HG02759 (cell line): ENCODE results near the gene CFAP107.
"Not testable (repeated sequence)": the region's sequence is repeated elsewhere in the genome, so short reads cannot be mapped to it uniquely, and the experiment has no call there.

Experiments
- ATAC-seq: cut with Tn5 transposase; IDR thresholded peaks from one replicate; pipeline ENCODE4 v1.9.1; 2021; ENCODE audit warnings: mild to moderate bottlenecking, moderate library complexity; ENCODE audit not compliant: unreplicated experiment

The CFAP107 gene

DNA sequence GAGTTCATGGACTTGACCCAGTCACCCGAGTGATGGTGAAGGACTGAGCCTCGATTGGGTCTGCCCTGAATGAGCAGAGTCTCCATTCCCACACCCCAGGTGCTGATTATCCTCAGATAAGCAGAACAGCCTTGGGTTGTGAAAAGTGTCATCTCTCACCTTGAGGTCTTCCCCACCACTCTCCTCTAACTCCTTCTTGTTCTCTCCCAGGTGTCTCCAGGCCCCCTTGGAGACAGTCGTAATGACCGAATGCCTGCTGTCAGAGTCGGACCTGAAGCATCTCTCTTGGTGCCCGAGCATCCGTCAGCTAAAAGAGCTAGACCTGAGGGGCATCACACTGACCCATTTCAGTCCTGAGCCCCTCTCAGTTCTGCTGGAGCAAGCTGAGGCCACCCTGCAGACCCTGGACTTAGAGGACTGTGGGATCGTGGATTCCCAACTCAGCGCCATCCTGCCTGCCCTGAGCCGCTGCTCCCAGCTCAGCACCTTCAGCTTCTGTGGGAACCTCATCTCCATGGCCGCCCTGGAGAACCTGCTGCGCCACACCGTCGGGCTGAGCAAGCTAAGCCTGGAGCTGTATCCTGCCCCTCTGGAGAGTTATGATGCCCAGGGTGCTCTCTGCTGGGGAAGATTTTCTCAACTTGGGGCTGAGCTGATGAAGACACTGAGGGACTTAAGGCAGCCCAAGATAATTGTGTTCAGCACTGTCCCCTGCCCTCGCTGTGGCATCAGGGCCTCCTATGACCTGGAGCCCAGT, 31.0 kb downstream of the CFAP107 start:
- no peak for ATAC-seq

DNA sequence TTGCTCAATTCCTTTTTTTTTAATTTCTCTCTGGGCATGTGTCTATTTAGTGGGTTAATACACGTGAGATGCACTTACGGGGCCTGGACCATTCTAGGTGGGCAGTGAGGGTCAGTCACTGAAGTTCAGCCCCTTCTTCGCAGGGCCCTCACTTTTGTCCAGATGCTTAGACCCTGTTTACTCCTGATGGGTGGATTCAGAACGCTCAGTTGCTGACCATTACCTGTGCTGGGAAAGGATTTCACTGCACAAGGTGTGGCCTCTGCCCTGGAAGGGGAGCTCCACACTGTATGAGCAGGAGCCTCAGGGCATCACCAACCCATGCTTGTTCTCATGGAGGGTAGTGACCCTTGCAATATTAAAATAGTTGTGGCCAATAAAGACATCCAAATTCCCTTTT, 32.1 kb downstream of the CFAP107 start:
- no peak for ATAC-seq

DNA sequence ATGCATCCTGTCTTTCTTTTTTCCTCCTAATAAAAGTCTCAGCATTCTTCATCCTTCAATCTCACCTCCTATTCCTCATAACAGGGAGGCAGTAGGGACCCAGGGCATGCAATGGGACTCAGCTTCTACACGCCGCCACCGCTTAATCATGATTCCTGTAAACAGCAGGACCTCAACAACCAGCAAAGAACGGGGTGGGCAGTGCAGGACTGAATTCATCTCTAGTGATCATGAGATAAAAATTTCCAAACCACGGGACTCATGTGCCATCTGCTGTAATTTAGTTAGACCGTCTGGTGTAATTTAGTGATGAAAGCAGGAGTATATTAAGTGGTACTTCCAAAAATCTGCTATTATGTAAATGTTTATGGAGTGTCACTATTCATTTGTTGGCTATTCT, 32.9 kb downstream of the CFAP107 start:
- no peak for ATAC-seq

DNA sequence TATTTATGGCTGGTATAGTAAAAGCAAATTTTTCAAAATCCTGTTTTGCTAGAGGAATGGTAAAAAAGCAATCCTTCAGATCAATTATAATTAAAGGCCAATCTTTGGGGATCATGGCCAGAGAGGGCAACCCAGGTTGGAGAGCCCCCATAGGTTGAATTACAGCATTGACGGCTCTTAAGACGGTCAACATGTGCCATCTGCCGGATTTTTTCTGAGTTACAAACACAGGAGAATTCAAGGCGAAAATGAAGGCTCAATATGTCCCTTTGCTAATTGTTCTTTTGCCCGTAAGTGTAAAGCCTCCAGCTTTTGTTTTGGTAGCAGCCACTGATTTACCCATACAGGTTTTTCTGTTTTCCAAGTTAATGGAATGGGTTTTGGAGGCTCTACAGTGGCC, 35.5 kb downstream of the CFAP107 start:
- ATAC-seq, result not testable (repeated sequence)

GRCh38 chr1:12783783-12784182, 37.8 kb downstream of the CFAP107 start:
- not testable (repeated sequence) for ATAC-seq

GRCh38 chr1:12784729-12785128, 38.7 kb downstream of the CFAP107 start:
- not testable (repeated sequence) for ATAC-seq

- ATAC-seq, result not testable (repeated sequence)
Measured at GRCh38 chr1:12791097-12791496, 45.1 kb downstream of the CFAP107 start, which contains the start of gene PRAMEF1. PRAMEF1 (plus strand) TSS chr1:12791397; CDS start chr1:12793228, 1,831 bp downstream.

DNA sequence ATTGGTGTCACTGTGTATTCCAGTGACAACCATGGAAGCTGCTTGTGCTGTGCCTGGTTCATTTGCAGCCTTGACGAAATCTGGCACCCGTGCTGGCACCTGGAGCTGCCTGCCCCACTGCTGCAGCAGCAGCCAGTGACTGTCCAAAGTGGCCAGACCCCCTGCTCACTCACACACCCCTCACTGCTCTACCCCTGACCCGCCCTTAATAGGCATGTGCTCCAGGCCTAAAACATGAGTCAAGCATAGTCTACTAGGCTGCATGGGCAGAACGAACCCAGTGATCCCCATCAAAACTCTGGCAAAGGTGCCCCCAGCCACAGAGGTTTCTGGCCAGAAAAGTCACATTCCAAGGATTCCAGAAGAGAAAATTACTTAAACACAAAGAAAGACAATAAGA, 52.9 kb downstream of the CFAP107 start:
- no peak for ATAC-seq

- no peak for ATAC-seq
Measured at GRCh38 chr1:12799730-12800129, 53.7 kb downstream of the CFAP107 start.

GRCh38 chr1:12809933-12810332, 63.9 kb downstream of the CFAP107 start:
- no peak for ATAC-seq

DNA sequence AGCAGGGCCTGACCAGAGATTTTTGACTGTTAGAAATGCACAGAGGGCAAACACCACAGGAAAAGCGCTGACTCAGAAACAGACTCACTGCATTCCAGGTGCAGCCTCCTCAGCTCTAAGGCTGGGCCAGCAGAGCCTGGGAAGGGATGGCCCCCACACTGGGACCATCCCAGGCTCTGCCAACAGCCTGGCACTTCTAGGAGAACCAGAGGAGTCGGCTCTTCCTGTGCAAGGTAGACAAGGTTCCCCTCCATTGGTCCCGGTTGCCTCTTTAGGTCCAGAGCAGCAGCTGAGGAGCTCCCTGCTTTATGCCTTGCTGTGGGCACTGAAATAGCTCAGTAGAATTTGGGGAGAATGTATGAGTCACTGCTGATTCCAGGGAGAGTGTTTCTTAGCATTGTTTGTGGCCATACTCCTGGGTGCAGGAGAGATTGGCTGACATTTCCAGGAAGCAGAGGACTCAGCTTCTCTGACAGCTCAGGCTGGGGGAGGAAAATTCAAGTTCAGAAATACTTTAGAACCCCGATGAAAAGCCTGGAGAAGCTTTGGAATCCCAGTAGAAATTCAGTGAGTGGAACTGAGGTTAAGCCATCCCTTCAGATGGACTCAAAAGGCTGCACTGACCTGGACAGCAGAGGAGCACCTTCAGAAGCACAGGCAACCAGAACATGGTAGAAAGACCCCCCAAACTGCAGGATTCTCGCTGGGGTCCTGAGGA, 64.8 kb downstream of the CFAP107 start:
- no peak for ATAC-seq

DNA sequence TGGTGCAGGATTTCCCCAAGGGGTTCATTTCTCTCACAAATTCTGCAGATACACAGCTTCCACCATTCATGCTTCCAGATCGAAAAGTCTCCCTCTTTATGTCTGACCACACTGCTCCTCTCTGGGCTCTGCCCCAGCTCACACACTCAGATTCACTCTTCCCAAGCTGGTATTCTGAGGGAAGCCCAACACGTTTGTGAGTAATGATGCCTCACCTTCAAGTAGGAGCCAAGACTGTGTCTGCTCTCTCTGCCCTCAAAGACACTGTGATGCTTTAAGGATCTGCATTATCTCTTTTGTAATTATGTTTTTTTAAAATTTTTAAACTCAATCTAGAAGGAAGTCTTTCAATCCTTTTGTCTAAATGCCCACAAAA, 65.4 kb downstream of the CFAP107 start:
- no peak for ATAC-seq
